Peyer's patch (tissue), 4 donors: ENCODE measurements around the gene ODC1. TPM values are rescaled to one million over a fixed set of nuclear protein-coding genes. Genes with fewer than 3 reads are reported as not detected.

Experiments used
- DNase-seq, 3 donors: peaks; one replicate each; pipeline ENCODE4 v3.0.0-alpha.2; 2017 to 2019
- H3K27ac ChIP-seq, 4 donors: fragments of 200-600 bp; sonication (generic); one replicate each; pipeline ENCODE4 v1.5.1; 2016 to 2019
- H3K27me3 ChIP-seq, 2 donors: fragments of 200-600 bp; sonication (generic); one replicate each; pipeline ENCODE4 v1.5.1; 2019
- H3K36me3 ChIP-seq, 3 donors: fragments of 200-600 bp; sonication (generic); one replicate each; pipeline ENCODE4 v1.5.1; 2016 to 2019
- H3K4me1 ChIP-seq, 4 donors: fragments of 200-600 bp; sonication (generic); one replicate each; pipeline ENCODE4 v1.5.1; 2016 to 2019
- H3K4me3 ChIP-seq, 4 donors: fragments of 200-600 bp; sonication (generic); 1 replicate in 3 of 4; 2 replicates in 1 of 4; pipeline ENCODE4 v1.5.1; 2016 to 2019; ENCODE audit warnings: mild to moderate bottlenecking in 1 of 4
- H3K9me3 ChIP-seq, 4 donors: fragments of 200-600 bp; sonication (generic); one replicate each; pipeline ENCODE4 v1.5.1; 2016 to 2019; ENCODE audit warnings: mild to moderate bottlenecking in 1 of 4
- POLR2A ChIP-seq, 2 donors: fragments of 450-650 bp; IDR thresholded peaks; one replicate each; pipeline ENCODE4 v1.5.1; 2017; ENCODE audit warnings: antibody characterized with exemption in 2 of 2, mild to moderate bottlenecking in 2 of 2, moderate library complexity in 2 of 2
- total RNA-seq, 4 donors: library from RNA; depleted of rRNA; stranded (reverse); fragments of >200 nt; gene quantifications; one replicate each; pipeline ENCODE4 v1.1.0, GENCODE V29; 2016
- TF ChIP-seq, protein P1 (sequence below), 6 experiments: fragments of 450-650 bp in 4 of 6; fragments of 200-600 bp in 2 of 6; sonication (generic) in 1 of 6; IDR thresholded peaks; one replicate each; pipeline ENCODE4 v1.5.1; 2017 to 2019; ENCODE audit warnings: antibody characterized with exemption in 6 of 6, mild to moderate bottlenecking in 3 of 6, moderate library complexity in 1 of 6

Gene ODC1
- total RNA-seq, 4 donors from 2014 or later, result 31.5 to 91.6 (median 55.6) TPM

DNA sequence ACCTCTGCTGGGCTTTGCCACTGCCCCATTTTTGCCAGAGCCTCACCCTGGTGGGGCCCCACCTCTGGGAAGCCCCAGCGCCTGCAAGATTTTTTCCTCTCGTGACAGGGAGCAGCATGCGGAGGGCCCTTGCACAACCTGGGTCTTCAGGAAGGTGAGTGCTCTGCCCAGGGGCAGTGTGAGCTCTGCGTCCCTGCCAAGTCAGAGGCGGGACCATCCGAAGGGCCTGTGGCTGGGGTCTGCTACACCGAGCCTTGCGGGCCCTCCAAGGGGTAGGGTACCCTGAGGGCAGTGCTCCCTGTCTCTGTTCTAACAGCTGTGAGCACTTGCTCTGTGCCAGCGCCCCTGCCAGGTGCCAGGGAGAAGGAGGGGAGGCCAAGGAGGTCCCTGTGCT lies 5.8 kb upstream of the ODC1 start:
- Histone ChIP-seq H3K9me3 (no peaks in the 10 kb centered on the region), H3K4me3 (no peak overlapping the region), H3K4me1 (peaks cover 0 to 19% (median 2%) of the 10 kb centered on the region in 4 donors), H3K36me3 (no peaks in the 10 kb centered on the region), H3K27me3 (no peaks in the 10 kb centered on the region), H3K27ac (no peak overlapping the region)
- DNase-seq, result no peak
- TF ChIP-seq, protein P1, sequence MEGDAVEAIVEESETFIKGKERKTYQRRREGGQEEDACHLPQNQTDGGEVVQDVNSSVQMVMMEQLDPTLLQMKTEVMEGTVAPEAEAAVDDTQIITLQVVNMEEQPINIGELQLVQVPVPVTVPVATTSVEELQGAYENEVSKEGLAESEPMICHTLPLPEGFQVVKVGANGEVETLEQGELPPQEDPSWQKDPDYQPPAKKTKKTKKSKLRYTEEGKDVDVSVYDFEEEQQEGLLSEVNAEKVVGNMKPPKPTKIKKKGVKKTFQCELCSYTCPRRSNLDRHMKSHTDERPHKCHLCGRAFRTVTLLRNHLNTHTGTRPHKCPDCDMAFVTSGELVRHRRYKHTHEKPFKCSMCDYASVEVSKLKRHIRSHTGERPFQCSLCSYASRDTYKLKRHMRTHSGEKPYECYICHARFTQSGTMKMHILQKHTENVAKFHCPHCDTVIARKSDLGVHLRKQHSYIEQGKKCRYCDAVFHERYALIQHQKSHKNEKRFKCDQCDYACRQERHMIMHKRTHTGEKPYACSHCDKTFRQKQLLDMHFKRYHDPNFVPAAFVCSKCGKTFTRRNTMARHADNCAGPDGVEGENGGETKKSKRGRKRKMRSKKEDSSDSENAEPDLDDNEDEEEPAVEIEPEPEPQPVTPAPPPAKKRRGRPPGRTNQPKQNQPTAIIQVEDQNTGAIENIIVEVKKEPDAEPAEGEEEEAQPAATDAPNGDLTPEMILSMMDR (IDR thresholded peaks at IDR 0.05), result no peak
- TF ChIP-seq POLR2A (IDR thresholded peaks at IDR 0.05), result no peak

DNA sequence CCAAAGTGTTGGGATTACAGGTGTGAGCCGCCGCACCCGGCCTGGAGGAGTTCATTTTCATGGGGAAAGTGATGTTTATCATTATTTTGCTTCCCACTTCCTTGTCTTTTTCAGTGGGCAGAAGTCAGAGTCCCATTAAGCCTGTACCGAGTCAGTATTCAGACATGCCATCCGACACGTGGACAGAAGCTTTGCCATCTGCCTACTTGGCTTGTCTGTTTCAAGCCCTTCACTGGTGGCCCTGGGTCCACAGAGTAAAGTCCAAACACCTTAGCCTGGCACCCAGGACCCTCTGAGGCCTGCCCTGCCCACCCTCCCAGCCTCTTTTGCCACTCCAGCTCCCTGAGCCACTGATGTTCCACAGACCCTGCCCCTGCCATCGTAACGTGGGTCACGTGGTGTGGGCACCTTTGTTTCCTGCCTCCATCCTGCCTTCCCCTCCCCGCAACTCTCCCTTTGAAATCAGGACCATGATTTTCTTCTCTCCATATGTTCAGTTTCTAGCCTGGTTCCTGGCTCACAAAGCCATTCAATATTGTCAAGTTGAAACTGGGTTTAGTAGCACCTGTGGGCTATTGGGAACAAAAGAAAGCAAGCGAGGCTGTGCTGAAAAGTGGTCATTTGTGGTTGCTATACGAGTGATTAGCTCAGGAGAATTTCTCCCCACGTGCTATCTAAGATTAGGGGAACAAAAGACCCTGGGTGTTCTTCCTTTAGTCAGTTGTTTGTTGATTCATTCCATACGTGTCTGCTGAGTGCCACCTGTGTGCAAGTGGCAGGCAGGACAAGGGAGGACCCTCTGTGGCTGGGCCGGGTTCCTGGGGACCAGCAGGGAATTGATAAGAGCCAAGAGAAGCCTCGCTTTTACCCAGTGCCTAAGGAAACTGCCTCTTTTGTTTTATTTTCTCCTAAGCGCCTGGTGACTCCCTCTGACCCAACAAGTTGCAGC lies 5.1 kb upstream of the ODC1 start:
- TF ChIP-seq, protein P1 (IDR thresholded peaks at IDR 0.05), result no peak
- no peak for TF ChIP-seq POLR2A (IDR thresholded peaks at IDR 0.05)
- Histone ChIP-seq H3K4me3 (no peak overlapping the region), H3K36me3 (no peaks in the 10 kb centered on the region), H3K9me3 (no peaks in the 10 kb centered on the region), H3K27me3 (no peaks in the 10 kb centered on the region), H3K27ac (no peak overlapping the region), H3K4me1 (peaks cover 0 to 20% (median 2%) of the 10 kb centered on the region in 4 donors)
- DNase-seq, result no peak

DNA sequence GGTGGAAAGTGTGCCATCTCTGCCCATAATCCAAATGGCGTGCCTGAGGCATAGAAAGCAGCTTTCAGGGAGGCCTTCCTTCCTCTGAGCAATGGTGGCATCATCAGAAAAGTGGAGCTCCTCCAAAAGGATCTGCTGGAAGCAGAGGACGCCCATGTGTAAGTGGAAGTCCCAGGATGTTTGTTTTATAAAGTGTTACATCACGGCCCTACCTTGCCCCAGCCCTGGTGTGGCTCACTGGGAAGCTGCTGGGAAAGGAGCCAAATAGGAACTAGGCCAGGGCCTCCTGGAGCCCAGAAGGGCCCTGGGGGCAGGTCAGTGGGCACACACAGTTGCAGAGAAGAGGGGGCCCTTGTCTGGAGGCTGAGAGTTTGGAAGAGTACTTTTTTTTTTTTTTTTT lies 4.2 kb upstream of the ODC1 start:
- H3K36me3 ChIP-seq, result no peaks in the 10 kb centered on the region
- no peak overlapping the region for H3K4me3 ChIP-seq
- peak overlapping the region in 1 of 4 donors; percentile 54 for H3K27ac ChIP-seq
- DNase-seq, result peak in 2 of 3 donors; percentile 66 to 74
- TF ChIP-seq, protein P1 (IDR thresholded peaks at IDR 0.05), result no peak
- TF ChIP-seq POLR2A (IDR thresholded peaks at IDR 0.05), result no peak
- H3K4me1 ChIP-seq, result peaks cover 0 to 18% (median 2%) of the 10 kb centered on the region in 4 donors
- H3K27me3 ChIP-seq, result no peaks in the 10 kb centered on the region
- no peaks in the 10 kb centered on the region for H3K9me3 ChIP-seq

DNA sequence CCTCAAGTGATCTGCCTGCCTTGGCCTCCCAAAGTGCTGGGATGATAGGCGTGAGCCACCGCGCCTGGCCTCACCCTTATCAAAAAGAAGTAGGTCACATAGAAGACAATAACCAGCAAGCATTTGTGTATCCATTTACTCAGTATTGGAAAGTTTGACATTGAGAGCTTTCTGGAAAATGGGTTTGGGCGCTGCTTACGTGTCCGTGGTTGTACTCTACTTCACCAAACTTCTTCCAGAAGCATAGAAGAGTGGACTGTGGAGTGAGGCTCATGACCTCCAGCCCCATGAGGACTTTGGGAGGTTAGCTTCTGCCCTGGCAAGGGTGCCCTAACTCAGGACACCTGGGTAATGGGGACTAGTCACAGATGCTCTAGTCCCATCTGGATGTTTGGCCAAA lies 3.7 kb upstream of the ODC1 start:
- TF ChIP-seq, protein P1 (IDR thresholded peaks at IDR 0.05), result no peak
- no peak for TF ChIP-seq POLR2A (IDR thresholded peaks at IDR 0.05)
- Histone ChIP-seq H3K27ac (peak overlapping the region in 1 of 4 donors; percentile 54), H3K27me3 (no peaks in the 10 kb centered on the region), H3K36me3 (no peaks in the 10 kb centered on the region), H3K9me3 (no peaks in the 10 kb centered on the region), H3K4me1 (peaks cover 0 to 22% (median 4%) of the 10 kb centered on the region in 4 donors), H3K4me3 (no peak overlapping the region)
- DNase-seq, result no peak

DNA sequence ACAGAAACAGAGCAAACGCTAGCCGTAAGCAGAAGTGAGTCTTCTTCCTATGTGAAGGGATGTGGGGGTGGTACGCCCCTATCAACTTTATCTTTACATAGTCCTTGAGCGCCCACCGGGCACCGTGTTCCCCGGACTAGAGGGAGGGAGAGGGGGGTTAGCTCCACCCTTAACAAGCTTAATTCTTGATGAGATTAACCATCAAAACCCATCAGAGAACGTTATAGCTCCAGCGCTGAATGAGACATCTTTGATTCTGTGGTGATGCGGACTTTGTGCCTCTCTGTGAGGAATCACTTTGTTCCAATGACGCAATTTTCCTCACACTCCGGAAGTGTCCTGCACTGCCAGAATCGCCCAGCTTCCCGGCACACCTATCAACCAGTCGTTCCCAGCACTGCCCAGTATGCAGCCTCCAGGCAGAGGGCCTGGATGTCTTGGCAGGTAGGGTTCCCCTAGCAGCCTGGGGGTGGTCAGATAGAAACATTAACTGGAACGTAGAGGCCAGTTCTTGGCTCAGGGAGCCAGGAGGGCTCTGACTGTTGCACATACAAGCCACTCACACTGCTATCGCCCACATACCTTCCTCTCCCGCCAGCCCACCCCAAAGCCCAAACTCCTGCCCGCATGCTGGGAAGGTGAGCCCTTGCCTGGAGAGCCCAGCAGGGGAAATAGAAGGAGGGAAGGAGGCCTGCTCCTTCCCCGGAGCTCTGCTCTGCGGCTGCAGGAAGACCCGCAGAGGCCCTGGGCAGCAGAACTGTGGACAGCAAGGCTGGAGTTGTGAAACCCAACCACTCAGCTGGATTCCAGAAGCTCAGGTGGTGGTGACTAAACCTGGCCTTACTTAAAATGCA lies 1.9 kb upstream of the ODC1 start:
- TF ChIP-seq POLR2A (IDR thresholded peaks at IDR 0.05), result peak; percentile 86 to 94
- TF ChIP-seq, protein P1 (IDR thresholded peaks at IDR 0.05), result peak in 2 of 6 experiments; percentile 4 to 8
- peak in 2 of 3 donors; percentile 83 to 88 for DNase-seq
- Histone ChIP-seq H3K4me3 (peak overlapping the region in 2 of 4 donors; percentile 78 to 85), H3K27ac (peak overlapping the region in 3 of 4 donors; percentile 91 to 98 (median 95)), H3K4me1 (peaks cover 0 to 35% (median 16%) of the 10 kb centered on the region in 4 donors), H3K27me3 (no peaks in the 10 kb centered on the region), H3K9me3 (no peaks in the 10 kb centered on the region), H3K36me3 (no peaks in the 10 kb centered on the region)
